Kidney epithelial cell (primary cell): ENCODE measurements around the gene GPR153. TPM values are rescaled to one million over a fixed set of nuclear protein-coding genes. Genes with fewer than 3 reads are reported as not detected.

Experiments used
- DNase-seq: peaks from one replicate; pipeline ENCODE4 v3.0.0-alpha.2; 2010; ENCODE audit warnings: low read depth
- H3K27me3 ChIP-seq: 2 replicates; pipeline ENCODE4 v1.6.0; 2011; ENCODE audit warnings: low read length; ENCODE audit not compliant: control insufficient read depth, insufficient read depth
- H3K36me3 ChIP-seq: 2 replicates; pipeline ENCODE4 v1.5.1; 2011; ENCODE audit warnings: low read length; ENCODE audit not compliant: control insufficient read depth, insufficient read depth
- H3K4me3 ChIP-seq: 2 replicates; pipeline ENCODE4 v1.5.1; 2011; ENCODE audit warnings: low read depth, mild to moderate bottlenecking, control low read depth, low read length
- CTCF ChIP-seq: IDR thresholded peaks from 2 replicates; pipeline ENCODE4 v1.5.1; 2011; ENCODE audit warnings: mild to moderate bottlenecking, moderate library complexity, low read length, control low read depth, inconsistent platforms; ENCODE audit not compliant: insufficient read depth, poor library complexity, severe bottlenecking
- total RNA-seq: library from RNA; depleted of rRNA; stranded (reverse); fragments of >200 nt; gene quantifications from 2 replicates; pipeline ENCODE4 v1.2.3, GENCODE V29; 2015

Gene GPR153
- total RNA-seq, 1 donor from 2014 or later = 11.4 TPM

GRCh38 chr1:6206520-6206855, 54.4 kb downstream of the GPR153 start:
- DNase-seq = no peak
- TF ChIP-seq CTCF = no peak
- peak overlapping the region; percentile 67 for H3K4me3 ChIP-seq
- no peaks in the 10 kb centered on the region for H3K36me3 ChIP-seq
- no peaks in the 10 kb centered on the region for H3K27me3 ChIP-seq

- no peak for DNase-seq
- H3K4me3 ChIP-seq = peak within 1 kb of the TSS; percentile 67
- no peaks in the 10 kb centered on the region for H3K27me3 ChIP-seq
- TF ChIP-seq CTCF = no peak
- H3K36me3 ChIP-seq = no peaks in the 10 kb centered on the region
Observed at GRCh38 chr1:6205849-6206519, 54.9 kb downstream of the GPR153 start, which contains the start of gene RNF207. TSS of gene RNF207 (plus strand) at chr1:6206119. CDS start at chr1:6206536, 417 bp downstream.

- no peak for TF ChIP-seq CTCF
Observed at GRCh38 chr1:6202256-6202655, 58.6 kb downstream of the GPR153 start.

GRCh38 chr1:6200188-6200809, 60.6 kb downstream of the GPR153 start:
- H3K27me3 ChIP-seq = no peaks in the 10 kb centered on the region

More at GRCh38 chr1:6202256-6202655, 58.6 kb downstream of the GPR153 start:
- Histone ChIP-seq H3K36me3 (no peaks in the 10 kb centered on the region), H3K4me3 (no peak overlapping the region), H3K27me3 (no peaks in the 10 kb centered on the region)
- no peak for DNase-seq

GRCh38 chr1:6199298-6200187, 61.4 kb downstream of the GPR153 start, which contains the start of gene RPL22:
TSS of gene RPL22 (minus strand) at chr1:6199595. CDS start at chr1:6199573, 22 bp downstream.
- Histone ChIP-seq H3K4me3 (peak within 1 kb of the TSS; percentile 97), H3K27me3 (no peaks in the 10 kb centered on the region), H3K36me3 (peaks cover 1% of the 10 kb centered on the region)
- TF ChIP-seq CTCF = no peak
- DNase-seq = peak; percentile 97

More at GRCh38 chr1:6200188-6200809, 60.6 kb downstream of the GPR153 start:
- Histone ChIP-seq H3K36me3 (peaks cover 1% of the 10 kb centered on the region), H3K4me3 (peak overlapping the region; percentile 97)
- TF ChIP-seq CTCF = no peak
- DNase-seq = no peak
